ENCODE data around the gene CDCA4.

- TF ChIP-seq GATA2 (IDR thresholded peaks at IDR 0.05; ENCODE audit: low read depth, low read length) = no peak
- no peak for TF ChIP-seq GATA3 (IDR thresholded peaks at IDR 0.05; ENCODE audit: low read depth, low read length)
These were observed 14.7 kb downstream of the CDCA4 start for GRCh38 chr14:105005929-105006830.

All from SH-SY5Y (cell line).